NT2/D1 (cell line): ENCODE data around the gene ZDHHC1.

ENCODE experiments used
- DNase-seq: peaks from one replicate; pipeline ENCODE4 v3.0.0-alpha.2; 2011; ENCODE audit warnings: low read depth, low spot score
- H3K27me3 ChIP-seq: 2 replicates; pipeline ENCODE4 v1.6.0; 2011; ENCODE audit warnings: mild to moderate bottlenecking; ENCODE audit not compliant: insufficient read length, insufficient read depth
- H3K36me3 ChIP-seq: 2 replicates; pipeline ENCODE4 v1.6.1; 2011; ENCODE audit warnings: mild to moderate bottlenecking, low read length, mixed read lengths; ENCODE audit not compliant: insufficient read depth, insufficient read length
- H3K4me1 ChIP-seq: 2 replicates; pipeline ENCODE4 v1.5.1; 2011; ENCODE audit not compliant: insufficient read depth, insufficient read length
- H3K4me3 ChIP-seq: 2 replicates; pipeline ENCODE4 v1.5.1; 2011; ENCODE audit warnings: low read depth; ENCODE audit not compliant: insufficient read length
- H3K9ac ChIP-seq: 2 replicates; pipeline ENCODE4 v1.6.0; 2011; ENCODE audit warnings: low read depth; ENCODE audit not compliant: insufficient read length
- H3K9me3 ChIP-seq: 2 replicates; pipeline ENCODE4 v1.5.1; 2011; ENCODE audit warnings: mild to moderate bottlenecking, low read length; ENCODE audit not compliant: insufficient read depth
- SUZ12 ChIP-seq: IDR thresholded peaks from 2 replicates; pipeline ENCODE4 v1.6.1; 2011; ENCODE audit not compliant: insufficient read length, insufficient read depth; ENCODE audit errors: extremely low read depth
- YY1 ChIP-seq: IDR thresholded peaks from 2 replicates; pipeline ENCODE4 v1.6.1; 2011; ENCODE audit not compliant: insufficient read length, insufficient read depth
- ZNF274 ChIP-seq: IDR thresholded peaks from 2 replicates; pipeline ENCODE4 v1.6.1; 2011; ENCODE audit warnings: mild to moderate bottlenecking, low read depth, low read length

The ZDHHC1 gene

GRCh38 chr16:67447508-67448076, 31.3 kb upstream of the ZDHHC1 start:
- Histone ChIP-seq H3K4me3 (no peak overlapping the region), H3K9ac (no peak overlapping the region), H3K27me3 (no peaks in the 10 kb centered on the region), H3K9me3 (0 out of 2 replicates have a peak, but pooled peaks cover 5% of the 10 kb centered on the region), H3K36me3 (peaks cover 77% of the 10 kb centered on the region), H3K4me1 (peaks cover 23% of the 10 kb centered on the region)
- peak; percentile 48 for DNase-seq
- TF ChIP-seq SUZ12, result no peak
- no peak for TF ChIP-seq YY1
- no peak for TF ChIP-seq ZNF274

- Histone ChIP-seq H3K4me3 (no peak overlapping the region), H3K4me1 (peaks cover 27% of the 10 kb centered on the region), H3K9me3 (0 out of 2 replicates have a peak, but pooled peaks cover 5% of the 10 kb centered on the region), H3K36me3 (peaks cover 75% of the 10 kb centered on the region), H3K27me3 (no peaks in the 10 kb centered on the region), H3K9ac (peak overlapping the region; percentile 15)
- TF ChIP-seq YY1, result no peak
- TF ChIP-seq SUZ12, result no peak
- TF ChIP-seq ZNF274, result no peak
- DNase-seq, result no peak
These were observed 30.8 kb upstream of the ZDHHC1 start for GRCh38 chr16:67446968-67447507.

GRCh38 chr16:67445913-67446907, 29.9 kb upstream of the ZDHHC1 start:
- peak overlapping the region; percentile 15 for H3K9ac ChIP-seq
- no peak for DNase-seq
- 0 out of 2 replicates have a peak, but pooled peaks cover 5% of the 10 kb centered on the region for H3K9me3 ChIP-seq
- TF ChIP-seq ZNF274 (no peak), SUZ12 (no peak)
- no peak overlapping the region for H3K4me3 ChIP-seq
- H3K4me1 ChIP-seq, result peaks cover 29% of the 10 kb centered on the region
- no peaks in the 10 kb centered on the region for H3K27me3 ChIP-seq
- H3K36me3 ChIP-seq, result peaks cover 72% of the 10 kb centered on the region

- Histone ChIP-seq H3K36me3 (peaks cover 72% of the 10 kb centered on the region), H3K4me3 (no peak overlapping the region), H3K9me3 (0 out of 2 replicates have a peak, but pooled peaks cover 5% of the 10 kb centered on the region), H3K9ac (no peak overlapping the region), H3K27me3 (no peaks in the 10 kb centered on the region), H3K4me1 (peaks cover 29% of the 10 kb centered on the region)
- DNase-seq, result no peak
- TF ChIP-seq SUZ12 (no peak), YY1 (no peak), ZNF274 (no peak)
These were observed 29.2 kb upstream of the ZDHHC1 start for GRCh38 chr16:67445441-67445912.

- H3K36me3 ChIP-seq, result peaks cover 73% of the 10 kb centered on the region
- peaks cover 29% of the 10 kb centered on the region for H3K4me1 ChIP-seq
These were observed 28.8 kb upstream of the ZDHHC1 start for GRCh38 chr16:67445126-67445426.

GRCh38 chr16:67444259-67445125, 28.2 kb upstream of the ZDHHC1 start:
- TF ChIP-seq SUZ12 (no peak), YY1 (no peak), ZNF274 (no peak)
- H3K4me1 ChIP-seq, result peaks cover 29% of the 10 kb centered on the region
- peak overlapping the region; percentile 23 for H3K9ac ChIP-seq
- peaks cover 70% of the 10 kb centered on the region for H3K36me3 ChIP-seq
- 0 out of 2 replicates have a peak, but pooled peaks cover 5% of the 10 kb centered on the region for H3K9me3 ChIP-seq
- H3K27me3 ChIP-seq, result no peaks in the 10 kb centered on the region
- H3K4me3 ChIP-seq, result no peak overlapping the region
- DNase-seq, result no peak

More at GRCh38 chr16:67445126-67445426, 28.8 kb upstream of the ZDHHC1 start:
- TF ChIP-seq ZNF274 (no peak), YY1 (no peak), SUZ12 (no peak)
- H3K9ac ChIP-seq, result no peak overlapping the region
- no peaks in the 10 kb centered on the region for H3K27me3 ChIP-seq
- DNase-seq, result no peak
- no peak overlapping the region for H3K4me3 ChIP-seq
- 0 out of 2 replicates have a peak, but pooled peaks cover 5% of the 10 kb centered on the region for H3K9me3 ChIP-seq
